Activated CD8-positive, alpha-beta memory T cell treated with anti-CD3 and anti-CD28 coated beads for 4 hours (primary cell): ENCODE measurements around the gene C12orf75.
"Not testable (repeated sequence)": the region's sequence is repeated elsewhere in the genome, so short reads cannot be mapped to it uniquely, and the experiment has no call there.

Source experiments
- DNase-seq, 2 donors: peaks; one replicate each; pipeline ENCODE4 v3.0.0-alpha.2; 2020; ENCODE audit warnings: low read depth in 2 of 2

The C12orf75 gene

DNA sequence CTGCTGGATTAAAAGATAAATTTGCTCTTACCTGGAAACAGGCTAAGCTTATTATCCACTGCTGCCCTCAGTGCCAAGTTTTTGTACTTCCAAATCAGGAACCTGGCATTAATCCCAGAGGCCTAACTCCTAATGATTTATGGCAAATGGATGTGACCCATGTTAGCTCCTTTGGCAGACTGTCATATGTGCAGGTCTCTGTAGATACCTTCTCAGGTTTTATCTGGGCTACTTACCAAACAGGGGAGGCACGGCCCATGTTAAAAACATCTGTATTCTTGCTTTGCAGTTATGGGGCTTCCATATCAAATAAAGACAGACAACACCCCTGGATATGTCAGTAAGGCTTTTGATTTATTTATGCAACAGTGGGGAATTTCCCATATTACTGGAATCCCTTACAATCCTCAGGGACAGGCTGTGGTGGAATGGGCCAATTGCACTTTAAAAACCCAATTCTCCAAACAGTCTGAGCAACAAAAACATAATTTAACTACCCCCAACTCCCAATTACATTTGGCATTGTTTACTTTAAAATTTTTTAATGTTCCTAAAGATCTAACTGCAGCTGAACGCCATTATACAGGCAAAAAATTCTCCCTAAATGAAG is 19.9 kb upstream of the C12orf75 start:
- not testable (repeated sequence) for DNase-seq

DNA sequence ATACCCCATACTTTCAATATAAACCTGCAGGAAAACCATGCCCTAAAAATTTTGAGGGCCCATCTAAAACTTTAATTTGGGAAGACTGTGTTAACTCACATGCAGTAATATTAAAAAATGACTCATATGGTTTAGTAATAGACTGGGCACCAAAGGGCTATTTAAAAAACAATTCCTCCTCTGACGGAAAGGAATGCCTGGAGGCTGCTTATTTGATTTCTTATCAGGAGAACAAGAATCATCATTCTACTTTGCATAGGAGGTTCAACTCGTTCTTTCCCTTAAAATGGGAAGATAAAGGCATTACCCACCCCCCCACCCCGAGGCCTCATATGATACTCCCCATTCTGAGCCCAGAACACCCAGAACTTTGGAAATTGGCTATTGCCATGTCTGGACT is 18.6 kb upstream of the C12orf75 start:
- not testable (repeated sequence) for DNase-seq

DNA sequence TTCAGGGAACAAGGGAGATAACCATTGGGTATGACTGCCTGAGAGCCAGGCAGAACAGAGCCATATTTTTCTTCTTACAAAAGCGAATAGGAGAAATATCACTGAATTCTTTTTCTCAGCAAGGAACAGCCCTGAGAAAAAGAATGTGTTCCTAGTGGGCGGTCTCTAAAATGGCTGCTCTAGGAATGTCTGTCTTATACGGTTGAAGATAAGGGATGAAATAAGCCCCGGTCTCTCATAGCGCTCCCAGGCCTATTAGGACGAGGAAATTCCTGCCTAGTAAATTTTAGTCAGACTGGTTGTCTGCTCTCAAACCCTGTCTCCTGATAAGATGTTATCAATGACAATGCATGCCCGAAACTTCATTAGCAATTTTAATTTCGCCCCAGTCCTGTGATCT is 16.7 kb upstream of the C12orf75 start:
- not testable (repeated sequence) for DNase-seq

DNA sequence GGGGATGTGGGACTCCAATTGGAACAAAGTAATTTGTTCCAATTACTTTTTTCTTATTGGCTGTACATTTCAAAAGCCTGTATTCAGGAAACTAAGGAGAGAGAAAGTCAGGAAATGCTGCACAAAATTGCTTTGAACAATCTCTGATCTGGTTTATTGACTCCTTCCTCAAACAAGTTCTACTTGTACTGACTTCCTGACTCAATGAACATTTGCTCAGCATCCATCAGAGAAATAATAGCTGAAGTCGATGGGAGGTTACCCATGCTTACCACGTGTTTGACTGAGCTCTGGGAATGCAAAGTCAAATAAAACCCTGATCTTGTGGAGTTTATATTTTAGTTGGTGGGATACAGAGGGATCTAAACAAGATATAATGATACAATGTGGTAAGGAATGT is 15.4 kb upstream of the C12orf75 start:
- no peak for DNase-seq

DNA sequence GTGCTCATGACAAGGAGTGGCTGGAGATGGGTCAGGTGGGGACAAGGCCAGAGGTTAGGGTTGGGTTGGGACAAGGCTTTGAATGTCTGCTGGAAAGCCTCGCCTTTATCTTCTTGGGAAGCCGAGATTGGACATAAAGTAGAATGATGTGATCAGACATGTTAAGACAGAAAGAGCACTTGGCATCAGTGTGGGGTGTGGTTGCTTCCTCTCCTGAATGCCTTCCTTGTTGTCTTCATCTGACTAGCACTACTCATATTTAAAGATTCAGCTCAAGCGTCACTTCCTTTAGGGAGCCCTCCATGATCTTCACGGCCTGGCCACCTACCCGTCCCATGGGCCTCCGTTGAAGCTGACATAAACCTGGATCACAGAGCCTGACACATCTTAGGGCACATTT is 14.8 kb upstream of the C12orf75 start:
- DNase-seq = no peak

DNA sequence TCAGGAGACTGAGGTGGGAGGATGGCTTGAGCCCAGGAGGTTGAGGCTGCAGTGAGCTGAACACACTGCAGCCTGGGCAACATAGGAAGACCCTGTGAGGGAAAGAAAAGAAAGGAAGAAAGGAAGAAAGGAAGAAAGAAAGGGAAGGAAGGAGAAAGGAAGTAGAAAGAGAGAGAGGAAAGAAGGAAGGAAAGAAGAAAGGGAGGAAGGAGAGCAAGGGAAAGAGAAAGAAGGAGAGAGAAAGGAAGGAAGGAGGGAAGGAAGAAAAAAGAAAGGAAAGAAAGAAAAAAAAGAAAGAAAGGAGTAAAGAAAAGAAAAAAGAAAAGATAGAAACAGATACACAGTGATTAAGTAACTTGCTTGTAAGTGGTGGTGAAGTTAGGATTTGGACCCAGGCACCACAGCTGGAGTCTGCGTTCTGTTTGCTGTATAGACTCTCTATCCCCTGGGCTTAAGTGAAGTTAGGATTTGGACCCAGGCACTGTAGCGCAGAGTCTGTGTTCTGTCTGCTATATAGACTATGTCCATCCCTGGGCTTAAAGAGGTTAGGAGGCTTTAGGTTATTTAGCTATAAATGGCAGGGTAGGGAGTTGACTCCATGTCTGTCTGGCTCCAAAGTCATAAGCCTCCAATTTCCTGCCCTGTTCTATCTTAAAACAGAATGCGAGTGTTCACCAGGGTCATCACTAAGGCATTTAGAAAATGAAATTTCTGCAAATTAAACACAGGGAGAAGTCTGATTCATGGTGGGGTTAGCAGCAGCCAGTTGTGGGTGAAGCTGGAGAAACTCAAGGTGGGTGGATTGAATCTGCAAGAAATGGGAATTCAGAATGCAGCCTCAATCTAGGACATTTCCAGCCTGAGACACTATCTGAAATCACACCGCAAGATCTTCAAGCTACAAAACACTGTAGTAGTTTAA is 13.3 kb upstream of the C12orf75 start:
- no peak for DNase-seq

DNA sequence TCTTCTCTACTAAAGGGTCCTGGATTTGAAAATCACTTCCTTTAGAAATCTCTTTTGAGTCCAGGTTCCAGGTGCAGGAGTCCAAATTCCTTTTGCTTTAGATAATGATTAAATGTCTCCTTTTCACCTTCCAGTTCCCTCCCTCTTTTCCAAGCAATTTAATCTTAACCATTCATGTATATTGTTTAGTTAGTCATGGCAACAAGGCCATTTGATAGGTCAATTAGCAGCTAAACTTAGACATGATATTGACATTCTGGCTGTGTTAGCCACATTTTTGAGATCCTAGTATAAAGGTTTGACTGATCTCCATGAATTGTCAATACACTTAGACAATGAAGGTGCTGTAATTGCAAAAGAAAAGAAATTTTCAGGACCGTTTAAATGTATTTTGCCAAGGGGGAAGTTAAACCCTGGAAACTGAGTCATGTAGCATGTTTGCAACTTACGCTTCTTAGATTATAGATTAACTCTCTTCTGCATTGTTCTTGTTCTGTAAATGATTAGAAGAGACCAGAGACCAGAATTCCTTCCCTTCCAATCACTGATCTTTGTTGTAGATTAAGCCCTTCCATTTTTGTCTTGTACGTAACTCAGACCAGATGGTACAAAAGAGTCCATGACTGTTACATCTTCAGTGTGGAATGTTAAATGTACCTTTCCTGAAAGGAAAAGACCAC is 12.4 kb upstream of the C12orf75 start:
- no peak for DNase-seq

DNA sequence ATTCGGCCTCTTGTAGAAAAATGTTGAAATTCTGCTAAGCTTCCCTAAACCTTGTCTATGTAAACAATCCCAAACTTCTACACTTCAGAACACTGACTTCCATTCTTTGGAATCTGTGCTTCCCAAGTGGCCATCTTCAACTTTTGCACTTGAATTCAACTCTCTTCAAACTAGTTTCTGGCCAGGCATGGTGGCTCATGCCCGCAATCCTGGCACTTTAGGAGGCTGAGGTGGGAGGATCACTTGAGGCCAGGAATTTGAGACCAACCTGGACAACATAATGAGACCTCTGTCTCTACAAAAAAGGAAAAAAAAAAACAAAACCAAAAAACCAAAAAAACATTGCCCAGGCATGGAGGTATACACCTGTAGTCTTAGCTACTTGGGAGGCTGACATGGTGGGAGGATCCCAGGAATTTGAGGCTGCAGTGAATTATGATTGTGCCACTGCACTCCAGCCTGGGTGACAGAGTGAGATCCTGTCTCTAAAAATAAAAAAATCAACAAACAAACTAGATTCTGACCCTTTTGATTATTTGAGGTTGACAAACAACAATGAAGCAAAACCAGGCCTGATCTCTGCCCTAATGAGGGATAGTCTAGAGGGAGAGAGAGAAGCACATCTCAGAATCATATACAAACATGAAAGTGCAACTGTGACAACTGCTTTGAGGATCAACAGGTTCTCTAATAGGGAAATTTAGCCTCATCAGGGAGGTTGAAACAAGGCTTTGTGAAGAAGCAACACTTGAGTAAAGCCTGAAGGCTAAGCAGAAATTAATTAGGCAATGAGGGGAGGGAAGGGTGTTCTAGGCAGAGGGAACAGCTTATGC is 11.6 kb upstream of the C12orf75 start:
- no peak for DNase-seq

DNA sequence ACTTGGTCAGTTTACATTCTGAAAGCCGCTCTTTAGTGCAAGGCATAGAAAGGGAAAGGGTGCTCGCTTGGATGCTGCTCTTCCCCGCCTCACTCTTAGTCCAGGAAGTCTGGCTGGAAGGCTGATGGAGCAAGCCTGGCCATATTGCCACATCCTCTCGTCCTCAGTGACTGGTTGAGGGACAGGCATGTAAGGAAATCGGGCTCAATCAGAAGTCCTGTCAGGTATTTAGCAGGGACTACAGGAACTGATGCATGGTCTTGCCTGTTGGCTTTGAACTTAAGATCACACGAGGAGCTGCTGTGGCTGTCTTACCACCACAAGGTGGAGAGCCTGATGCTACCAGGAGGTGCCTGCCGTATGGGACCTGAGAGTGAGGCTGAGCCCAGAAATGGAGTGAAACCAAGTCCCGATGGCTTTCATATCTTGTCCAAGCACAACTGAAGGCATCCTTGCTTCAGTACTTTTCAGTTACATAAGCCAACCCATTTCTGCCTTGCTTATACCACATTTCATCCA is 10.7 kb upstream of the C12orf75 start:
- DNase-seq = no peak

DNA sequence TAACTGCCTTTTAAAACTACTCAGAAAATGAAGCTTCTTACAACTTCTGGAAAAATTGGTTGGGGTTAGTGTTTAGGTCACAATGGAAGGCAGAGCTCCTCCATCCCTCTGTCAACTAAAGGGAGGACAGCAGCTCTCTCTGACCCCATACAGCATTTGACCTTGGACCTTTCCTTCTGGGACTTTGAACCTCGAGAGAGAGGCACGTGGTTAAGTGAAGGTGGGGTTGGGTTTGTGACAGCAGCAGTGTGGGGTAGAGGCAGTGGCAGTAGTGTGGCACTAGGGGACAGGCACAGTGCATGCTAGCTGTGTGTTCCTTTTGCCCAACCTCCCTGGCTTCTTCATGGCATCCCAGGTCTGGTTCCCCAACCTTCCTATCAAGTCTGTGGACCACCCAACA is 9.4 kb upstream of the C12orf75 start:
- DNase-seq = no peak

DNA sequence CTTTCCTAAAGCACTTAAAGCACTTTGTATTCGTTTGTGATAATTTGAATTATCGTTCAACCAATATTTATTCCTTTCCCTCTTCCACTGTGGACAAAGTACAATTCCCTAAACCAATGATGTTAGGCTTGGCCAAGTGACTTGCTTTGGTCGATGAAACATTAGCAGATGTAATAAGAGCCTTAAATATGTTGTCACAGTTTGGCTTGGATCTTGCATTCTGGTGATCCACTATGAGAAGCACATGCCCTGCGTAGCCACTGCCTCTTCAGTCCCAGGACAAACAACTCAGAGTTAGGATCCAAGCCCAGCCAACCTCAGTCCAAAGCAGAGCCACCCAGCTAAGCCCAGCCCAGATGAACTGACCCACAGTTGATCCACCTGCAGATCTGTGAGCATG is 8.4 kb upstream of the C12orf75 start:
- DNase-seq = no peak

DNA sequence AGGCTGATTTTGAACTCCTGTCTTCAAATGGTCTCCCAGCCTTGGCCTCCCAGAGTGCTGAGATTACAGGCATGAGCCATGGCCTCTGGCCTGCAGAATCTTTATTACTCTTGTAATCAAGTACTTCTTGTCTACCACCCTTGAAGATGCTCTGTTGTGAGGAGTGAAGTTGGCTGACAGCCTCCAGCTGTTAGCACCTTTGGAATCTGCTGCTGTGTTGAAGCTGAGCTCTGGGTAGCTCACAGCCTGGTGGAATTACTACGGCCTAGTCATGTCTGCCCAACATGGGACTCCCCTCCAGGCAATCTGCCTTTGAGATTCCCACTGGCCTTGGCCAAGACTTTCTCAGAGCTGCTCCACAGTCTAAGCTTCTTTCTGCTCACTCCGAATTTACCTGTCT is 5.8 kb upstream of the C12orf75 start:
- no peak for DNase-seq

DNA sequence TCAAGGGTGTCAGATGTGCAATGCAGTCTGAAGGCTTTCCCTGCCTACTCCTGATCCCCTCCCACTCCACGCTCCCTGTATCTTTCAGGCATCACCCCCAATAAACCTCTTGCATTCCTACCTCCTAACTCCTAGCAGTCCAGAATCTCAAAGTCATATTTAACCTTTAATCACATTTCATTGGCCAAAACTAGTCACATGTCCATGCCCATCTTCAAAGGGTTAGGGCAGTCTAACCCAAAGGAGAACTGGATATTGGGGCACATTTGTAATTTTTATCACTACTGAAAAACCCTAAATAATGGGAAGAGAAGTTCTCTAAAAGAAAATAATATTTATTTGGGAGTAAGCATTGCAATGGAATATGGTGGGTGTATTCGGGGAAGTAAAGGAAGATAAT is 5.4 kb upstream of the C12orf75 start:
- no peak for DNase-seq

DNA sequence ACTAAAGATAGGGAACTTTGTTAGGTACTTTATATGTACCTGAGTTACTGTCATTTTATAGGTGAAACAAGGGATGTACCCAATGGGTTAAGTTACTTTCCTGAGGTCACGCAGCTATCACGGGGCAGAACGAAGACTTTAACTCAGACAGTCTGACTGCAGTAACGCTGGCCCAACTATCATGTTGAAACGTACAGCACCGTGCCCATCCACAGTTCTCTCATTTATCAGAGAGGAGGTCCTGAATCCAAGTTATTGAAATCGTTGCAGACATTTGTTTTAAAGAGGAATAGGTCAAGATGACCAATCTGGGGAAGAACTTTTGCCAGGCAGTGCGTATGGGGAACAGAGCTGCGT is 587 bp upstream of the C12orf75 start:
- no peak for DNase-seq

DNA sequence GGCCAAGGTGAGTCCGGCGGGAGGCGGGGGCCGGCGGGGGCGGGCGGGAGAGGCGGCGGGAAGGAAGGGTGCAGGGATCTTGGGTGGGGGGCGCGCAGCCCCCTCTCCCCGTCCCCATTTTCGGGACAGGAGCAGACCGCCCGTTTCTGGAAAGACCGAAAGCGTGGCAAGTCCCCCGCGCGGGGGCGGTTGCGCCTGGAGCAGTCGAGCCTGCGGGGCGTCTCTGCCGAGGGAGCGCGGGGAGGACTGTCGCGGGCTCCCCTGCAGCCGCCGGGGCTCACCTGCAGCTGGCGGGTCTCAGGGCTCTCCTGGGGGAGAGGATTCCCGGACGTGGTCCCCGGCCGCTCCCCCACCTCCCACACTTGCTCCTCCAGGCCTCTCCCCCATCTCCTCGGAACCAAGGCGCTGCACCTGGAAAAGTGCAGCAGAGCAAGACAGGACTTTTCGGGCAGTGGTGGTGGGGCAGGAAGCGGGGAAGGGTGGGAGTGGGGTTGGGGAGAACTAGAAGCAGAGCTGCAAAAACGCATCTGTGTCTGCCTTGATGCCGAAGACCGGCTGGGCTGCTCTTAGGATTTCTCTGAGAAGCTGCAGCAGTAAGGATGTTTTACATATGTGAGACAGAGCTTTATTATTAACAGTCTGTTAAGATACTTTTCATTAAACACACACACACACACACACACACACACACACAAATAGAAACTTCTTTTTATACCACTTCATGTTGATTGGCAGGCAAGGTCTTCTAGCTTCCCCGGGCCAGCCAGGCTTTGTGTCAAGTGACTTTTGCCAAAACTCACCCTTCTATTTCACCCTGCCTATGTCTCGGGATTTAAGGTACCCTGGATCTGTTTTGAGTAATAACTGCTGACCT is 677 bp downstream of the C12orf75 start:
- DNase-seq = no peak

DNA sequence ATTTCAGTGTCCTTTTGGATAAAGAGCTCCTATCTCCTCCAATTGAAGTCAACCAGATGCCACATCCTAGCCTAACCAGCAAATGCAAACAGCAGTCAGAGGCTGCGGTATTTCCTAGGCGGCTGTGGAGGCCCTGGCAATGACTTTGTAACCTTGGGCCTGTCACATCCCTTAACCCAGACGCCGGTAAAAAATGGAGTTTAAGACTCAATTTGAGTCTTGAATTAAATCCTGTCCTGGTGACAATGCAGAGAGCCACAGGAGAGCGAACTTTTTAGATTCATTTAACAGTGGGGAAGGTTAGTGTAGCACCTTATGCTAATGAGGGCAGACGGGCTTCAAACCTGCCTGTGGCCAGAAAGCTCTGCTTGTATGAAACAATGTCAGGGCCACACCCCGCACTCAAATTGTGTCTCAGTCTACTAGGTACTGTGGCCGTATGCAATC is 1.3 kb downstream of the C12orf75 start:
- no peak for DNase-seq

DNA sequence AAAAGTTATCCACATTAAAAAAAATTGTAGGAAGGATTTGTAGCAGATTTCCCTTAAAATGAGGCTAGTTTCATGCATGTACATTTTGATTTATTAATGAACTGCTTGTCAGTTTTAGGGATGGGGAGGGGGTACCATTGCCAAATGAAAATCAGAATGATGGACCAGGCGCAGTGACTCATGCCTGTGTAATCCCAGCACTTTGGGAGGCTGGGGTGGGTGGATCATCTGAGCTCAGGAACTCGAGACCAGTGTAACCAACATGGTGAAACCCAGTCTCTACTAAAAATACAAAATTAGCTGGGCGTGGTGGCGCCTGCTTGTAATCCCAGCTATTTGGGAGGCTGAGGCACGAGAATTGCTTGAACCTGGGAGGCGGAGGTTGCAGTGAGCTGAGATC is 1.8 kb downstream of the C12orf75 start:
- not testable (repeated sequence) for DNase-seq

DNA sequence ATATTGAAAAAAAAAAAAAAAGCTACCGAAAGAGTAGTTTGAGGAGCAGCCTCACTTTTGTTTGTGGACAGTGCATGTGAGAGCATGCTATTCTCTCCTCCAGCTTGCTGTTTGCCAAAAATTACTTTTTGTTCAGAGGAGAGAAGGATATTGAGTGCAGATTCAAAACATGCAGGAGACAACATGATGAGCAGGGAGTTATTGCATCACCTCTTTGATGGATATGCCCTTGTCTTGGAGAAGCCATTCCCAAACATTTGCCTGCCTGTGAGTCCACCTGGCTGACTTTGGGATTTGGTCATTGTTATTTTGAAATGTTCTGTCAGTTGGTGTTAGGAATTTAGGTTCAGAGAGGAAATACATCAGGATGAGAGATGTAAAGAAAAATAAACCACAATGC is 2.4 kb downstream of the C12orf75 start:
- DNase-seq = no peak

DNA sequence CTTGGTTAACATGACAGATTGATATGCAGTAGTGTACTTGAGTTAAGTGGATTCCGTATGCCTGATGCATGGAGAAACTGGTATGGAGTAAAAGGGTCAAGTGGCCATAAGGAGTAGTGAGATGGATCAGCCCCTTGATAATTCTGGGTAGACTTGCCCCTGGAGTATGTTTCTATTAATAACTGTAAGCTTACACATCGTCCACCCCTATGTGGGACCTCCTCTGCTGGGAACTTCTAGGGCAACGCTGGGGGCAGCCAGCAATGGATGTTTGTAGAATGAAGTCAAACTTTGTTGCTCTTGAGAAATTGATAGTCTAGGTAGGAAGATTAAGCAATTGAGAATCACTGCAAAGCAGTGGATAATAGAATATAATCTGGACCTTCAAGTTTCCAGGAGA is 3.5 kb downstream of the C12orf75 start:
- no peak for DNase-seq

DNA sequence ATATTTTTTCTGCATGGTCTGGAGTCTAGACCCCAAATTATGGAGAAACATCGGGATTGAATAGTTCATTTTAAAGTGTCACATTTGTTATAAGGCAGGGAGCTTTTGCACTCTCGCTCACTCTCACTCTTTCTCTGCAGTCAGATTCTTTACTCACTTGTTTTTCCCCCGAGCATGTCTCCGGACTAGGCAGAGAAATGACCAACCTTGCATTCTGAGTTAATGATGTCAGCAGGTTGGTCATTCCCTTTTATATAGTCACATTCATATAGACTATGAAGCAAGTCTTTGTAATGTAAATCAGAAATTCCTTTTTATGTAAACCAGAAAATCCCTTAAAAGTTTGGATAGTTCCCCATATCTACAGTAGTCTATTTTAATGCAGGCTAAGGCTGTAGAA is 4.1 kb downstream of the C12orf75 start:
- DNase-seq = no peak

DNA sequence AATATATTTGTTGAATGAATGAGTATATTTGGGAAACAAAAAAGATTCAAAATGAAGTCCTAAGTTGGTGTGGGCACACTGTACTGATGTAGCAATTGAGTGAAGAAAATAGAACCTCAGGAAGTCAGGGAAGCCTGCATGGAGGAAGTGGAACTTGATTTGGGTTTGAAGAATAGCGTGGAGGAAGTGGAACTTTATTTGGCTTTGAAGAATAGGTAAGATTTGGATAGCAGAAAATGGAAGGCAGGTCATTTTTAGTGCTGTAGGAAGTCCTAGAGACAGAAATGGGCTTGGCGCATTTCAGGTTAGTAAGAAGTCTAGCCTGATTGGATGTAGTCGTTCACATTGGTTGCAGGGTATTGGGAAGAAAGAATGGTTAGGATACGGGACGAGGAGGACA is 5.4 kb downstream of the C12orf75 start:
- no peak for DNase-seq
